ENCODE results near the gene MYO9B. TPM values are rescaled to one million over a fixed set of nuclear protein-coding genes. Genes with fewer than 3 reads are reported as not detected.
"Not testable (repeated sequence)": the region's sequence is repeated elsewhere in the genome, so short reads cannot be mapped to it uniquely, and the experiment has no call there.

Gene MYO9B
- total RNA-seq, 1 experiment from 2014 or later = 32.9 TPM

DNA sequence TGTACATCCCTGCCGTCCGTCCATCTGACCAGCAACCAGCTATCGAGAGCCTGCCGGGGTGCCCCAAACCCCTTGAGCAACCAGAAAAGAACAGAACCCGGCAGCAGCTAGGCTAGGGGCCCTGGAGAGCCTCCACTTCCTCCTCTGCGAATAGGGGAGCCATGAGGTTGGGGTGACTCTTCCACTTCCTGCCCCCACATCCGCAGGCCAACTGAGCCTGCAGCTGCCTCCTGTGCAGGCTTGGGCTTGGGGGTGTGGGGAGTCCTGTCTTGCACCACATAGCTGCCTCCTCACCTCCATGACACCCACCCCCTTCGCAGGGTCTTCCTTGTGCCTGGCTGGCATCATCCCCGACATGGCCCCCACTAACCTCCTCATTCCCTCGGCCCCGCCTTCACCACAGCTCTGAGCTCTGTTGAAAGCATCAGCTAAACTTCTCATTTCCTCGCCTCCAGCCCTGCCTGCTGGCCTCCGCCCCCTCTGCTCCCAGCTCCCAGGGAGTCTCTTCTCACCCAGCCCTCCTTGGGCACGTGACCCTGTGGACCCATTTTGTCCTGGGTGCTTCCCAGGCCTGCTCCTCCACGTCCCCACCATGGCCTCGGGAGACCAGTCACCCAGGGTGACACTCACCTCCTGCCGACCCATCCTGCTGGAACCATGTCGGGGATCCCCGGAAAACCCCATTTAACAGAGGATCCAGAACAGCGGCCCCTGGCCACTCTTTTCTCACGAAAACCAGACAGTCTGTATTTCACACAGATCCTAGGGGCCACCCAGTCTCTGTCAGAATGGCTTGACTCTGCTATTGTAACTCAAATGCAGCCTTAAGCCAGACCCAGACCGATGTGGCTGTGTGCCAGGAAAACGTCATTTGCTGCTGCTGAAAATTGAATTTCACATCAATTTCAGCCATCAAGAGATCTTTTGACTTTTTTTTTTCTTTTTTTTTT, 50.4 kb downstream of the MYO9B start:
- no peak overlapping the region for H3K4me3 ChIP-seq (ENCODE audit: insufficient read depth, low read depth, low read length)
- peak; percentile 58 for DNase-seq
- H3K36me3 ChIP-seq (replicated peaks; ENCODE audit: control insufficient read depth, insufficient read depth, low read length) = no peaks in the 10 kb centered on the region
- no peaks in the 10 kb centered on the region for H3K27me3 ChIP-seq (ENCODE audit: control insufficient read depth, insufficient read depth, low read length)

DNA sequence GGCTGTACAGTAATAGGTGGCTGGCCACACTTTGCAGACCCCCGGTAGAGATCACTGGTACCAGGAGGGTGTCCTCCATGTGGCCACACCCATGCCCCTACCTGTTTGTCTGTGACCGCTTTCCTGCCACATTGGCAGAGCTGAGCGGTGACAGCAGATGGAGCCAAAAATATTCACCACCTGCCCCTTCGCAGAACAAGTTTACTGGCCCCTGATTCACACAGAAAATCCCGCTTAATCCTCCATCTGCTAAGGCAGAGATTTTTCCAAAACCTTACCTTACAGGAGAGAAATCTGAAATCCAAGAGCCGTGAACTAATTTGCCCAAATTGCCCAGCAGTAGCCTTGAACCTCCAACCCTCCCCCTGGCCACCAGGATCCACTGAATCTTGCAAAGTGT, 52.1 kb downstream of the MYO9B start:
- Histone ChIP-seq H3K4me3 (ENCODE audit: insufficient read depth, low read depth, low read length) (no peak overlapping the region), H3K36me3 (replicated peaks; ENCODE audit: control insufficient read depth, insufficient read depth, low read length) (no peaks in the 10 kb centered on the region), H3K27me3 (ENCODE audit: control insufficient read depth, insufficient read depth, low read length) (no peaks in the 10 kb centered on the region)
- no peak for DNase-seq

DNA sequence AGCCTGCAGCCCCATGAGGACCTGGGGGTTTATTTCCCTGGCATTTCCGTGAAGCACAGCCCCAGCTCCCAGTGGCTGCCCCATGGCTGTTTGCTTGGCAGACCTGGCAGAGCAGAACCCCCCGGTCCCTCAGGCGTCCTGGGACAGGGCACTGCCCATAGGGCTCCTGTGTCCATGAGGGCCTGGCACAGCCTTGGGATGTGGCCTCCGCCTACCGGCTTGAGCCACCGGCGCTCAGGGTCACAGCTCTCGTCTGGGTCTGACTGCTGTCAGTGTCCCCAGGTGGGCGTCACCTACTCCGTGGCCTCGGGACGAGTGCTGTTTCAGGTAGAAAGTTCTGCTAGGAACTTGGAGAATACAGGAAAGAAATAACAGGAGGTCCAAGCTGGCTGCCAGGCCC, 52.8 kb downstream of the MYO9B start:
- Histone ChIP-seq H3K36me3 (replicated peaks; ENCODE audit: control insufficient read depth, insufficient read depth, low read length) (no peaks in the 10 kb centered on the region), H3K27me3 (ENCODE audit: control insufficient read depth, insufficient read depth, low read length) (no peaks in the 10 kb centered on the region), H3K4me3 (ENCODE audit: insufficient read depth, low read depth, low read length) (no peak overlapping the region)
- DNase-seq = no peak

DNA sequence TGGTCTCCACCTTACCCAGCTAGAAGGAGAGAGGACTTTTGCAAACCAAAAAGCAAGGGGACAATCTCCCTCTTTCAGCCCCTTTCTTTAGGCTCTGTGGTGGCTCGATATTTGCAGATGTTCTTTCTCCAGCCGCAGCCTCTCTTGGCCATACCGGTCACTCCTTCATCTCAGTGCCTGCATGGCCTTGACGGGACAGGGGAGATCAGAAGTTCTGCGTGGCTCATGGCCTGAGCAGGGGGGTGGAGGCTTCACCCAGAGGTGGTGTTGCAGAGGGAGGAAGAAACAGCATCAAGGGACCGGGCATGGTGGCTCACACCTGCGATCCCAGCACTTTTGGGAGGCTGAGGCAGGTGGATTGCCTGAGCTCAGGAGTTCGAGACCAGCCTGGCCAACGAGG, 53.2 kb downstream of the MYO9B start:
- no peaks in the 10 kb centered on the region for H3K27me3 ChIP-seq (ENCODE audit: control insufficient read depth, insufficient read depth, low read length)
- no peak overlapping the region for H3K4me3 ChIP-seq (ENCODE audit: insufficient read depth, low read depth, low read length)
- H3K36me3 ChIP-seq (replicated peaks; ENCODE audit: control insufficient read depth, insufficient read depth, low read length) = no peaks in the 10 kb centered on the region
- DNase-seq = no peak

DNA sequence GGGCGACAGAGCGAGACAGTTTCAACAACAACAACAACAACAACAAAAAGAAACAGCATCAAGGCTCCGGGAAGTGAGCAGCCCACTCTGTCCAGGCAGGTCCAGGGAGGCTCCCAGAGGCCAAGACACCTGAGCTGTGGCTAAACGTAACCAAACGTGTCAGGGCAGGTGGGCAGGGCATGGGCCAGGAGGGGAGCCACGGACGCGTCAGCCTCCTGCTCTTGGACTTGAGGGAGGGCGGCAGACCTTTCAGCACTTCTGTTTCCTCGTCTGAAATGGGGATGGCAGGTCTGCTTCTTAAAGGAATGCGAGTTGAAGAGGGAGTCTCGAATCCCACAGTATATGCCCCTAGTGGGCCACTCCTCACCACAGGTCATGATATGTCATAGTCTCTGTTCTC, 53.8 kb downstream of the MYO9B start:
- Histone ChIP-seq H3K4me3 (ENCODE audit: insufficient read depth, low read depth, low read length) (no peak overlapping the region), H3K36me3 (replicated peaks; ENCODE audit: control insufficient read depth, insufficient read depth, low read length) (no peaks in the 10 kb centered on the region), H3K27me3 (ENCODE audit: control insufficient read depth, insufficient read depth, low read length) (no peaks in the 10 kb centered on the region)
- DNase-seq = no peak

- DNase-seq = peak; percentile 93
- Histone ChIP-seq H3K4me3 (ENCODE audit: insufficient read depth, low read depth, low read length) (no peak overlapping the region), H3K27me3 (ENCODE audit: control insufficient read depth, insufficient read depth, low read length) (no peaks in the 10 kb centered on the region), H3K36me3 (replicated peaks; ENCODE audit: control insufficient read depth, insufficient read depth, low read length) (no peaks in the 10 kb centered on the region)
These were observed 59.6 kb downstream of the MYO9B start for GRCh38 chr19:17135001-17135853.

DNA sequence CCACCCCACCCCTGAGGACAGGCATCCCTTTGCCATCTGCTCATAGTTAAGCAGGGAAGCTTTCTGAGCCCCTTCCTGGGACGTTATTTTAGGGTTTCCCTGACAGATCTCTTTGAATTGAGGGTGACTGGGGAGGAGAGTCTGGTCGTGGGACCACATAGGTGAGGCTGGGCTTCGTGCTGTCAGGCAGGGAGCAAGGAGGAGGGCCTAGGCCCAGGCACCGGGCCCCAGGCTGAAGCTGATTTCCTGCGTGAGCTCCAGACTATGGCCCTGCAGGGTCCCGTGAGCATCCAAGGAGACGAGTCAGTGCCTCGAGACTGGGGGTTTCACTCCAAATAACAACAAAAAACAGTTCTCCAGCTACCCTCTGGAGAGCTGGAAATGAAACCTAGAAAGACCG, 60.4 kb downstream of the MYO9B start:
- H3K4me3 ChIP-seq (ENCODE audit: insufficient read depth, low read depth, low read length) = no peak overlapping the region
- DNase-seq = peak; percentile 52
- no peaks in the 10 kb centered on the region for H3K36me3 ChIP-seq (replicated peaks; ENCODE audit: control insufficient read depth, insufficient read depth, low read length)
- no peaks in the 10 kb centered on the region for H3K27me3 ChIP-seq (ENCODE audit: control insufficient read depth, insufficient read depth, low read length)

DNA sequence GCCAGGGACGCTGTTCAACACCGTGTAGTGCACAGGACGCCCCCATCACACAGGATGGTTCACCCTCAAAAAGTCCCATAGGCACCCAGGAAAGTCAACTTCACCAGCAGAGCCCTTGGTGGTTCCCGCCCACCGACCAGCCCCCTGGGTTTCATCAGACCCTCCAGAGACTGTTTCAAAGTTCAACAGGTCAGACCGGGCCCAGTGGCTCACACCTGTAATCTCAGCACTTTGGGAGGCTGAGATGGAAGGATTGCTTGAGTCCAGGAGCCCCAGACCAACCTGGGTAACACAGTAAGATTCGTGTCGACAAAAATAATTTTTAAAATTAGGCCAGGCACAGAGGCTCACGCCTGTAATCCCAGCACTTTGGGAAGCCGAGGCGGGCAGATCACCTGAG, 61.0 kb downstream of the MYO9B start:
- H3K27me3 ChIP-seq (ENCODE audit: control insufficient read depth, insufficient read depth, low read length) = no peaks in the 10 kb centered on the region
- DNase-seq = no peak
- H3K36me3 ChIP-seq (replicated peaks; ENCODE audit: control insufficient read depth, insufficient read depth, low read length) = no peaks in the 10 kb centered on the region
- H3K4me3 ChIP-seq (ENCODE audit: insufficient read depth, low read depth, low read length) = no peak overlapping the region

DNA sequence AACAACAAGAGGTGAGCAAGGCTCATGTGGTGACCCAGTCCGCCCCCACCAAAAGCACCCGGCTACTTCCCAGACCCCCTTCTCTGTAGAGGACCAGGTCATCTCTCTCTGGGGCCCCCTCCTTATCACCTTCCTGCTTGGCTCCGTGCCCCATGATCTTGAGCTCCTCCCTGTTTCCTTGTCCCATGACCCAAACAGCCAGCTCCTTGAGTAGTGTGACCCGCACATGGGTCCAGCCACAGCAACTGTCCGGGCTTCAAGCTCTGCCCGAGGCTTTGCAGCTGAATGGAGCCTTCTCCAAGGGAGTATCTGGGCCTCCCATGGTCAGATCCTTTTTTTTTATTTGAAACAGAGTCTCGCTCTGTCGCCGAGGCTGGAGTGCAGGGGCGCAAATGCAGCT, 61.8 kb downstream of the MYO9B start:
- peak; percentile 16 for DNase-seq
- Histone ChIP-seq H3K36me3 (replicated peaks; ENCODE audit: control insufficient read depth, insufficient read depth, low read length) (no peaks in the 10 kb centered on the region; the same call in none of the 2 replicates), H3K4me3 (ENCODE audit: insufficient read depth, low read depth, low read length) (no peak overlapping the region), H3K27me3 (ENCODE audit: control insufficient read depth, insufficient read depth, low read length) (no peaks in the 10 kb centered on the region)

GRCh38 chr19:17138052-17138846, 62.7 kb downstream of the MYO9B start:
- DNase-seq; H3K27me3 ChIP-seq (ENCODE audit: control insufficient read depth, insufficient read depth, low read length); H3K4me3 ChIP-seq (ENCODE audit: insufficient read depth, low read depth, low read length); H3K36me3 ChIP-seq (replicated peaks; ENCODE audit: control insufficient read depth, insufficient read depth, low read length): not testable (repeated sequence)

DNA sequence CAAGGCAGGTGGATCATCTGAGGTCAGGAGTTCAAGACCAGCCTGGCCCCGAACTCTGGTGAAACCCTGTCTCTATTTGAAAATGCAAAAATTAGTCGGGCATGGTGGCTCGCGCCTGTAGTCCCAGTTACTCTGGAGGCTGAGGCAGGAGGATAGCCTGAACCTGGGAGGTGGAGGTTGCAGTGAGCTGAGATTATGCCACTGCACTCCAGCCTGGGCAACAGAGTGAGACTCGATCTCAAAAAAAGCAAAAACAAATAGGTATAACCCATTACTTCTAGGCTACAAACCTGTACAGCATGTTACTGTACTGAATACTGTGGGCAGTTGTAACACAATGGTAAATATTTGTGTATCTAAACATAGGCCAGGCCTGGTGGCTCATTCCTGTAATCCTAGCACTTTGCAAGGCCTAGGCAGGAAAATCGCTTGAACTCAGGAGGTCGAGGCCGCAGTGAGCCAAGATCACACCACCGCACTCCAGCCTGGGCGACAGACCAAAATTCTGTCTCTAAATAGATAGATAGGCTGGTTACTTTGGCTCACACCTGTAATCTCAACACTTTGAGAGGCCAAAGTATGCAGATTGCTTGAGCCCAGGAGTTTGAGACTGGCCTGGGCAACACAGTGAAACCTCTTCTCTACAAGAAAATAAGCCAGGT, 63.5 kb downstream of the MYO9B start:
- Histone ChIP-seq H3K36me3 (replicated peaks; ENCODE audit: control insufficient read depth, insufficient read depth, low read length) (no peaks in the 10 kb centered on the region; the same call in none of the 2 replicates), H3K4me3 (ENCODE audit: insufficient read depth, low read depth, low read length) (no peak overlapping the region), H3K27me3 (ENCODE audit: control insufficient read depth, insufficient read depth, low read length) (no peaks in the 10 kb centered on the region)
- DNase-seq = no peak

DNA sequence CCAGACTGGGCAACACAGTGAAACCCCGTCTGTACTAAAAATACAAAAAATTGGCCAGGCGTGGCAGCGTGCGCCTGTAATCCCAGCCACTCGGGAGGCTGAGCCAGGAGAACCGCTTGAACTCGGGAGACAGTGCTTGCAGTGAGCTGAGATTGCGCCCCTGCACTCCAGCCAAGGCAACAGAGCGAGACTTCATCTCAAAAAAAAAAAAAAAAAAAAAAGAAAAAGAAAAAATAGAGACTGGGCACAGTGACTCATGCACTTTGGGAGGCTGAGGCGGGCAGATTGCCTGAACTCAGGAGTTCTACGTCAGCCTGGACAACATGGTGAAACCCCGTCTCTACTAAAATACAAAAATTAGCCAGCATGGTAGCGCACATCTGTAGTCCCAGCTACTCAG, 69.2 kb downstream of the MYO9B start:
- H3K4me3 ChIP-seq (ENCODE audit: insufficient read depth, low read depth, low read length); H3K36me3 ChIP-seq (replicated peaks; ENCODE audit: control insufficient read depth, insufficient read depth, low read length); DNase-seq; H3K27me3 ChIP-seq (ENCODE audit: control insufficient read depth, insufficient read depth, low read length): not testable (repeated sequence)

DNA sequence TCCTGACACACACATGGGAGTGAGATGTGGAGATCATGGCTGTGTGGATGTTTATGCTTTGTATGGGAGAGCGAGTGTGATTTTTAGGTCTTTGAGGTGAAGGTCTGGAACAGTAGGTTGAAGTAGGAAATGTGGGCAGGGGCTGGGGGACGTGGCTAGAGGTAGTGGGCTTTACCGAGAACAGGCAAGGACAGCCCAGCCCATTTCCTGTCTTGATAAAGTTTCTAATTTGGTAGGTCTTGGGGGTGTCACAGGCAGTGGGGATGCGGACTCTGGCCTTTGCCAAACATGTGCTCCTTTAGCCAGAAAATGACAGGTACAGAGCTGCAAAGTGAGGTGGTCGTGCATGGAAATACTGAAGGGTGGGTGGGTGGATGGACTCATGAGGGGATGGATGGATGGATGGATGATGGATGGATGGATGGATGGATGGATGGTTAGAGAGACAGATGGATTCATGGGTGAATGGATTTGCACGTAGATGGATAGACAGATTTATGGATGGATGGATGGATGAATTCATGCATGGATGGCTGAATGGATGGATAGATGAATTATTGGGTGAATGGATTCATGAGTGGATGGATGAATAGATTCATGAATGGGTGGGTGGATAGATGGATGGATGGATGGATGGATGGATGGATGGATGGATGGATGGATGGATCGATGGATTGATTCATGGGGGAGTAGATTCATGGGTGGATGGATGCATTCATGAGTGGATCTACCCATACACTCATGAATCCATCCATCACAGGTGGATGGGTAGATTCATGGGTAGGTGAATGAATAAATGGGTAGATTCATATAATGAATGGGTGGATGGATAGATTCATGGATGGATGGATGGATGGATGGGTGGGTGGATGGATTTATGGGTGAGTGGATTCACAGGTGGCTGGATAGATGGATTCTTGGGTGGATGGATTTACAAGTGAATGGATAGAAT, 70.2 kb downstream of the MYO9B start:
- DNase-seq = no peak

More for the DNA sequence above, 70.2 kb downstream of the MYO9B start:
- Histone ChIP-seq H3K36me3 (replicated peaks; ENCODE audit: control insufficient read depth, insufficient read depth, low read length) (no peaks in the 10 kb centered on the region; the same call in none of the 2 replicates), H3K27me3 (ENCODE audit: control insufficient read depth, insufficient read depth, low read length) (no peaks in the 10 kb centered on the region), H3K4me3 (ENCODE audit: insufficient read depth, low read depth, low read length) (no peak overlapping the region)

Data from H7 (cell line).